Osteoblast (primary cell): ENCODE results near the gene ZNF562. TPM values are rescaled to one million over a fixed set of nuclear protein-coding genes. Genes with fewer than 3 reads are reported as not detected.
"Not testable (repeated sequence)": the region's sequence is repeated elsewhere in the genome, so short reads cannot be mapped to it uniquely, and the experiment has no call there.

ENCODE experiments used
- DNase-seq: peaks from one replicate; pipeline ENCODE4 v3.0.0; 2011; ENCODE audit warnings: low spot score, mixed read lengths; ENCODE audit not compliant: insufficient read length; ENCODE audit errors: missing footprints
- H2AFZ ChIP-seq: 2 replicates; pipeline ENCODE4 v1.6.0; 2011; ENCODE audit warnings: mild to moderate bottlenecking, low read length
- H3K27ac ChIP-seq: 2 replicates; pipeline ENCODE4 v1.5.1; 2011; ENCODE audit warnings: mild to moderate bottlenecking, low read depth, low read length, moderate library complexity
- H3K27me3 ChIP-seq: 2 replicates; pipeline ENCODE4 v1.6.0; 2012; ENCODE audit warnings: mild to moderate bottlenecking, control low read depth, inconsistent platforms, low read length, moderate library complexity; ENCODE audit not compliant: insufficient read depth
- H3K36me3 ChIP-seq: 2 replicates; pipeline ENCODE4 v1.5.1; 2011; ENCODE audit warnings: mild to moderate bottlenecking, low read length, control low read depth, moderate library complexity; ENCODE audit not compliant: insufficient read depth
- H3K4me1 ChIP-seq: 2 replicates; pipeline ENCODE4 v1.5.1; 2011; ENCODE audit warnings: mild to moderate bottlenecking, low read length, control low read depth, moderate library complexity; ENCODE audit not compliant: insufficient read depth
- H3K4me2 ChIP-seq: 2 replicates; pipeline ENCODE4 v1.6.0; 2011; ENCODE audit warnings: mild to moderate bottlenecking, low read length; ENCODE audit not compliant: insufficient read depth
- H3K4me3 ChIP-seq: fragments of 200-600 bp; sonication (generic); 3 replicates; pipeline ENCODE4 v1.5.1; 2012; ENCODE audit warnings: mild to moderate bottlenecking, low read length, inconsistent platforms; ENCODE audit not compliant: insufficient read depth
- H3K79me2 ChIP-seq: 2 replicates; pipeline ENCODE4 v1.6.0; 2012; ENCODE audit warnings: mild to moderate bottlenecking, low read length, control low read depth, inconsistent platforms; ENCODE audit not compliant: insufficient read depth
- H3K9me3 ChIP-seq: 2 replicates; pipeline ENCODE4 v1.5.1; 2011; ENCODE audit warnings: low read depth, low read length, control low read depth
- H4K20me1 ChIP-seq: 2 replicates; pipeline ENCODE4 v1.6.0; 2012; ENCODE audit warnings: mild to moderate bottlenecking, low read length, control low read depth; ENCODE audit not compliant: insufficient read depth
- CTCF ChIP-seq: IDR thresholded peaks from 2 replicates; pipeline ENCODE4 v1.5.1; 2011; ENCODE audit warnings: mild to moderate bottlenecking, low read depth, low read length, moderate library complexity; ENCODE audit errors: extremely low read depth
- total RNA-seq: library from RNA; depleted of rRNA; stranded (reverse); fragments of >200 nt; gene quantifications from 2 replicates; pipeline ENCODE4 v1.2.3, GENCODE V29; 2012

Gene ZNF562
- total RNA-seq, 1 donor, result 33.3 TPM

- Histone ChIP-seq H3K4me2 (no peak overlapping the region), H3K27me3 (no peaks in the 10 kb centered on the region), H3K36me3 (no peaks in the 10 kb centered on the region), H3K4me1 (no peaks in the 10 kb centered on the region), H3K27ac (no peak overlapping the region), H2AFZ (no peak overlapping the region), H3K9me3 (no peaks in the 10 kb centered on the region), H4K20me1 (no peaks in the 10 kb centered on the region), H3K79me2 (no peaks in the 10 kb centered on the region), H3K4me3 (no peak overlapping the region)
- DNase-seq, result no peak
- no peak for TF ChIP-seq CTCF
These were observed 25.5 kb upstream of the ZNF562 start for GRCh38 chr19:9700229-9700981.

DNA sequence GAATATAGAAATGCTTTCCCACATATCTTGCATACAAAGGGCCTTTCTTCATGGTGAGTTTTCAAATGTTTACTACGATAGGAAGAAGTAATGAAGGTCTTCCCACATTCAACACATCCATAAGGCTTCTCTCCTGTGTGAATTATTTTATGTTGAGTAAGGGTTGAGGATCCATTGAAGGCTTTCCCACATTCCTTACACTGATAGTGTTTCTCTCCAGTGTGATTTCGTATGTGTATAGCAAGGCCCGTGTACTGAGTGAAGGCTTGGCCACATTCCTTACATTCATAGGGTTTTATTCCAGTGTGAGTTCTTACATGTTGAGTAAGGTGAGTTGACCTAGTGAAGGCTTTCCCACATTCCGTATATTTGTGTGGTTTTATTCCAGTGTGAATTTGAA lies 15.4 kb upstream of the ZNF562 start:
- not testable (repeated sequence) for H3K9me3 ChIP-seq, H3K4me1 ChIP-seq, H3K79me2 ChIP-seq, H3K36me3 ChIP-seq, H3K27me3 ChIP-seq, H2AFZ ChIP-seq, H3K4me3 ChIP-seq, DNase-seq, H4K20me1 ChIP-seq, H3K4me2 ChIP-seq, H3K27ac ChIP-seq

DNA sequence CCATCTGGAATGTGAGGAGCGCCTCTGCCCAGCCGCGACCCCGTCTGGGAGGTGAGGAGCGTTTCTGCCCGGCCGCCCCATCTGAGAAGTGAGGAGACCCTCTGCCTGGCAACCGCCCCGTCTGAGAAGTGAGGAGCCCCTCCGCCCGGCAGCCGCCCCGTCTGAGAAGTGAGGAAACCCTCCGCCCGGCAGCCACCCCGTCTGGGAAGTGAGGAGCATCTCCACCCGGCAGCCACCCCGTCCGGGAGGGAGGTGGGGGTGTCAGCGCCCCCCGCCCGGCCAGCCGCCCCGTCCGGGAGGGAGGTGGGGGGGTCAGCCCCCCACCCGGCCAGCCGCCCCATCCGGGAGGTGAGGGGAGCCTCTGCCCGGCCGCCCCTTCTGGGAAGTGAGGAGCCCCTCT lies 5.1 kb upstream of the ZNF562 start:
- not testable (repeated sequence) for H3K79me2 ChIP-seq, H3K9me3 ChIP-seq, H2AFZ ChIP-seq, H4K20me1 ChIP-seq, H3K36me3 ChIP-seq, H3K4me1 ChIP-seq, H3K4me2 ChIP-seq, H3K27me3 ChIP-seq, H3K4me3 ChIP-seq, H3K27ac ChIP-seq, DNase-seq

- Histone ChIP-seq H3K36me3 (peaks cover 13% of the 10 kb centered on the region), H2AFZ (peak overlapping the region; percentile 99), H3K4me2 (peak overlapping the region; percentile 84), H3K4me3 (peak overlapping the region; percentile 99), H3K27ac (peak overlapping the region; percentile 94), H3K79me2 (peaks cover 44% of the 10 kb centered on the region)
- H3K27me3 ChIP-seq, DNase-seq, H3K4me1 ChIP-seq, H3K9me3 ChIP-seq, H4K20me1 ChIP-seq: not testable (repeated sequence)
These were observed 530 bp upstream of the ZNF562 start for GRCh38 chr19:9675358-9675901.

- H2AFZ ChIP-seq, result peak overlapping the region; percentile 99
These were observed 813 bp downstream of the ZNF562 start for GRCh38 chr19:9673912-9674662.

More at GRCh38 chr19:9673912-9674662, 813 bp downstream of the ZNF562 start:
- no peaks in the 10 kb centered on the region for H3K27me3 ChIP-seq
- H3K4me1 ChIP-seq, result no peaks in the 10 kb centered on the region
- TF ChIP-seq CTCF, result no peak
- H3K36me3 ChIP-seq, result peaks cover 13% of the 10 kb centered on the region
- peaks cover 6% of the 10 kb centered on the region for H4K20me1 ChIP-seq
- DNase-seq, result peak; percentile 53
- H3K4me3 ChIP-seq, result peak overlapping the region; percentile 99
- peak overlapping the region; percentile 84 for H3K4me2 ChIP-seq
- no peaks in the 10 kb centered on the region for H3K9me3 ChIP-seq
- peak overlapping the region; percentile 94 for H3K27ac ChIP-seq
- peaks cover 57% of the 10 kb centered on the region for H3K79me2 ChIP-seq
